SK-N-SH treated with all-trans-retinoic acid at 6 μM for 48 hours (cell line): ENCODE data around the gene ZNF385B.

Experiments used
- ATAC-seq: fragments of 200-7000 bp; cut with Tn5 transposase; 3 replicates; pipeline ENCODE4 v1.9.1; 2020; ENCODE audit warnings: mild to moderate bottlenecking, moderate library complexity
- ARNTL ChIP-seq: fragments of 450-650 bp; formaldehyde crosslinking; IDR thresholded peaks from 2 replicates; pipeline ENCODE4 v1.5.0; 2020; ENCODE audit warnings: low read depth, mild to moderate bottlenecking, moderate library complexity, borderline replicate concordance
- BACH2 ChIP-seq: fragments of 250-450 bp; sonication (Bioruptor Pico); IDR thresholded peaks from 2 replicates; pipeline ENCODE4 v1.9.0; 2021; ENCODE audit warnings: mild to moderate bottlenecking, borderline replicate concordance
- CREB5 ChIP-seq: fragments of 250-450 bp; sonication (Bioruptor Pico); IDR thresholded peaks from 2 replicates; pipeline ENCODE4 v1.5.1; 2020; ENCODE audit warnings: low read depth, mild to moderate bottlenecking, moderate library complexity
- CSDC2 ChIP-seq: fragments of 250-450 bp; sonication (Bioruptor Pico); IDR thresholded peaks from 2 replicates; pipeline ENCODE4 v1.5.0; 2020; ENCODE audit warnings: mild to moderate bottlenecking, moderate library complexity
- CSRNP3 ChIP-seq: fragments of 250-450 bp; sonication (Bioruptor Pico); IDR thresholded peaks from 2 replicates; pipeline ENCODE4 v1.5.1; 2021; ENCODE audit warnings: mild to moderate bottlenecking, moderate library complexity
- ESRRG ChIP-seq: fragments of 250-450 bp; sonication (Bioruptor Pico); IDR thresholded peaks from 2 replicates; pipeline ENCODE4 v1.6.1; 2021; ENCODE audit warnings: mild to moderate bottlenecking
- GLIS3 ChIP-seq: fragments of 250-450 bp; sonication (Bioruptor Pico); IDR thresholded peaks from 2 replicates; pipeline ENCODE4 v1.5.0; 2020; ENCODE audit warnings: mild to moderate bottlenecking, moderate library complexity
- ISL1 ChIP-seq: fragments of 250-450 bp; sonication (Bioruptor Pico); IDR thresholded peaks from 2 replicates; pipeline ENCODE4 v2.1.2; 2022; ENCODE audit warnings: mild to moderate bottlenecking, moderate library complexity
- OSR1 ChIP-seq: fragments of 250-450 bp; sonication (Bioruptor Pico); IDR thresholded peaks from 2 replicates; pipeline ENCODE4 v1.8.0; 2022; ENCODE audit warnings: moderate library complexity, mild to moderate bottlenecking, inconsistent platforms
- PATZ1 ChIP-seq: fragments of 250-450 bp; sonication (Bioruptor Pico); IDR thresholded peaks from 2 replicates; pipeline ENCODE4 v1.8.0; 2020; ENCODE audit warnings: mild to moderate bottlenecking, moderate library complexity, borderline replicate concordance
- POU6F1 ChIP-seq: fragments of 250-450 bp; sonication (Bioruptor Pico); IDR thresholded peaks from 2 replicates; pipeline ENCODE4 v1.8.0; 2021; ENCODE audit warnings: low read depth, mild to moderate bottlenecking, moderate library complexity, borderline replicate concordance
- PPARA ChIP-seq: fragments of 250-450 bp; sonication (Bioruptor Pico); IDR thresholded peaks from 2 replicates; pipeline ENCODE4 v1.5.0; 2020; ENCODE audit warnings: mild to moderate bottlenecking, borderline replicate concordance
- SNAI2 ChIP-seq: fragments of 250-450 bp; sonication (Bioruptor Pico); IDR thresholded peaks from 2 replicates; pipeline ENCODE4 v1.5.0; 2020; ENCODE audit warnings: mild to moderate bottlenecking, moderate library complexity
- TCF4 ChIP-seq: fragments of 250-450 bp; sonication (Bioruptor Pico); IDR thresholded peaks from 2 replicates; pipeline ENCODE4 v1.8.0; 2021; ENCODE audit warnings: mild to moderate bottlenecking, moderate library complexity, borderline replicate concordance
- TOX ChIP-seq: fragments of 250-450 bp; sonication (Bioruptor Pico); IDR thresholded peaks from 2 replicates; pipeline ENCODE4 v1.8.0; 2021; ENCODE audit warnings: mild to moderate bottlenecking, moderate library complexity, borderline replicate concordance
- TSHZ2 ChIP-seq: fragments of 250-450 bp; sonication (Bioruptor Pico); IDR thresholded peaks from 2 replicates; pipeline ENCODE4 v1.5.0; 2020; ENCODE audit warnings: mild to moderate bottlenecking, moderate library complexity
- ZC3H10 ChIP-seq: fragments of 250-450 bp; sonication (Bioruptor Pico); IDR thresholded peaks from 2 replicates; pipeline ENCODE4 v1.5.1; 2021; ENCODE audit warnings: mild to moderate bottlenecking, moderate library complexity
- ZFP3 ChIP-seq: fragments of 250-450 bp; sonication (Bioruptor Pico); IDR thresholded peaks from 2 replicates; pipeline ENCODE4 v1.5.0; 2020; ENCODE audit warnings: mild to moderate bottlenecking, moderate library complexity
- ZFP30 ChIP-seq: fragments of 450-650 bp; formaldehyde crosslinking; IDR thresholded peaks from 2 replicates; pipeline ENCODE4 v1.5.0; 2022; ENCODE audit warnings: mild to moderate bottlenecking, moderate library complexity
- ZNF565 ChIP-seq: fragments of 450-650 bp; formaldehyde crosslinking; conservative IDR thresholded peaks from 2 replicates; pipeline ENCODE4 v1.5.0; 2020; ENCODE audit warnings: low read depth, mild to moderate bottlenecking, moderate library complexity
- ZNF70 ChIP-seq: fragments of 450-650 bp; formaldehyde crosslinking; IDR thresholded peaks from 2 replicates; pipeline ENCODE4 v1.5.0; 2020; ENCODE audit warnings: mild to moderate bottlenecking, moderate library complexity
- ZNF8 ChIP-seq: fragments of 450-650 bp; formaldehyde crosslinking; IDR thresholded peaks from 2 replicates; pipeline ENCODE4 v1.5.0; 2020; ENCODE audit warnings: mild to moderate bottlenecking, moderate library complexity

The ZNF385B gene

GRCh38 chr2:179804206-179804605, 57.2 kb downstream of the ZNF385B start:
- TF ChIP-seq ZNF8 (CRISPR knock-in tag) (no peak), PATZ1 (no peak), CREB5 (CRISPR knock-in tag) (no peak), TSHZ2 (CRISPR knock-in tag) (no peak), ARNTL (CRISPR knock-in tag) (no peak), CSDC2 (CRISPR knock-in tag) (no peak), POU6F1 (CRISPR knock-in tag) (no peak), CSRNP3 (CRISPR knock-in tag) (no peak), ZFP30 (CRISPR knock-in tag) (no peak), OSR1 (CRISPR knock-in tag) (no peak), ISL1 (CRISPR knock-in tag) (no peak), GLIS3 (CRISPR knock-in tag) (no peak), ESRRG (CRISPR knock-in tag) (no peak), TCF4 (no peak), SNAI2 (no peak), TOX (no peak), PPARA (no peak), ZC3H10 (CRISPR knock-in tag) (no peak), ZFP3 (CRISPR knock-in tag) (no peak)
- TF ChIP-seq, all 23 proteins: peak for 0
- ATAC-seq, result no peak

- TF ChIP-seq PPARA, result no peak
- no peak for TF ChIP-seq BACH2 (CRISPR knock-in tag)
- no peak for TF ChIP-seq ZNF565 (CRISPR knock-in tag)
- no peak for TF ChIP-seq ZFP3 (CRISPR knock-in tag)
- no peak for TF ChIP-seq CSDC2 (CRISPR knock-in tag)
- TF ChIP-seq SNAI2, result no peak
- ATAC-seq, result no peak
These were observed 59.1 kb downstream of the ZNF385B start for GRCh38 chr2:179802051-179802882.

- ATAC-seq, result no peak
- TF ChIP-seq BACH2 (CRISPR knock-in tag) (no peak), PPARA (no peak), POU6F1 (CRISPR knock-in tag) (no peak), ZNF70 (no peak), CSRNP3 (CRISPR knock-in tag) (no peak), ZC3H10 (CRISPR knock-in tag) (no peak), TOX (no peak), ARNTL (CRISPR knock-in tag) (no peak), CSDC2 (CRISPR knock-in tag) (no peak), SNAI2 (no peak), ISL1 (CRISPR knock-in tag) (no peak)
These were observed 60.6 kb downstream of the ZNF385B start for GRCh38 chr2:179800776-179801175.
